A673 (cell line): ENCODE measurements around the gene MAP3K5. TPM values are rescaled to one million over a fixed set of nuclear protein-coding genes. Genes with fewer than 3 reads are reported as not detected.

Experiments
- BruUV-seq: library from RNA; stranded (reverse); fragments of 400-500 nt; replicated peaks from 2 replicates; lab custom pipeline; 2021; lab: Mats Ljungman, UMichigan
- CTCF ChIA-PET: fragments of 300-600 bp; sonication (Branson Sonifier 250); formaldehyde crosslinking; loops from one replicate; lab custom pipeline; 2022; ENCODE audit warnings: antibody characterized with exemption; lab: Charles Lee
- POLR2A ChIA-PET: fragments of 300-600 bp; sonication (Branson Sonifier 250); formaldehyde crosslinking; loops from one replicate; lab custom pipeline; 2022; ENCODE audit warnings: antibody characterized with exemption; ENCODE audit not compliant: low non-redundant PET; lab: Charles Lee
- DNase-seq: peaks from one replicate; pipeline ENCODE4 v3.0.0-alpha.2; 2015; ENCODE audit warnings: low spot score
- H3K27ac ChIP-seq: fragments of 200-600 bp; sonication (generic); 2 replicates; pipeline ENCODE4 v1.5.1; 2016; ENCODE audit warnings: mixed run types, low read depth, mild to moderate bottlenecking, mixed read lengths, antibody characterized with exemption, low read length; ENCODE audit not compliant: poor library complexity, severe bottlenecking
- H3K27me3 ChIP-seq: fragments of 200-600 bp; sonication (generic); replicated peaks from 2 replicates; pipeline ENCODE4 v1.6.1; 2017; ENCODE audit warnings: mixed run types, low read depth, mild to moderate bottlenecking, mixed read lengths, antibody characterized with exemption, low read length; ENCODE audit not compliant: insufficient read depth, poor library complexity
- H3K36me3 ChIP-seq: fragments of 200-600 bp; sonication (generic); 2 replicates; pipeline ENCODE4 v1.6.1; 2016; ENCODE audit warnings: mixed run types, mild to moderate bottlenecking, mixed read lengths, antibody characterized with exemption, low read length; ENCODE audit not compliant: insufficient read depth, poor library complexity, severe bottlenecking
- H3K4me1 ChIP-seq: fragments of 200-600 bp; sonication (generic); 2 replicates; pipeline ENCODE4 v1.6.1; 2017; ENCODE audit warnings: mixed run types, mild to moderate bottlenecking, mixed read lengths, antibody characterized with exemption, low read length; ENCODE audit not compliant: insufficient read depth, poor library complexity, severe bottlenecking
- H3K4me3 ChIP-seq: fragments of 200-600 bp; sonication (generic); 2 replicates; pipeline ENCODE4 v1.5.1; 2016; ENCODE audit warnings: low read depth, mixed run types, mild to moderate bottlenecking, mixed read lengths, low read length; ENCODE audit not compliant: poor library complexity, severe bottlenecking
- H3K9me3 ChIP-seq: fragments of 200-600 bp; sonication (generic); 2 replicates; pipeline ENCODE4 v1.6.1; 2016; ENCODE audit warnings: mixed run types, low read depth, mild to moderate bottlenecking, mixed read lengths, antibody characterized with exemption, low read length; ENCODE audit not compliant: poor library complexity, severe bottlenecking
- EZH2 ChIP-seq: fragments of 200-600 bp; sonication (generic); IDR thresholded peaks from 2 replicates; pipeline ENCODE4 v1.6.1; 2017; ENCODE audit warnings: borderline replicate concordance, low read depth, mild to moderate bottlenecking, mixed read lengths, antibody characterized with exemption, low read length; ENCODE audit not compliant: poor library complexity, severe bottlenecking
- intact Hi-C: fragments of 100-400 bp; cut with micrococcal nuclease; formaldehyde crosslinking; loops from one replicate; pipeline ENCODE4 v1.10.0; 2022; ENCODE audit not compliant: unreplicated experiment
- total RNA-seq: library from RNA; stranded (reverse); gene quantifications from 2 replicates; pipeline ENCODE4 v1.2.3, GENCODE V29; 2021
- TF ChIP-seq, protein P1 (sequence below): fragments of 300-800, 200-600 bp; sonication (generic); conservative IDR thresholded peaks from 2 replicates; pipeline ENCODE4 v1.5.1; 2017; ENCODE audit warnings: low read depth, mild to moderate bottlenecking, antibody characterized with exemption, low read length, moderate library complexity, mixed read lengths

MAP3K5 gene
- total RNA-seq, 1 experiment from 2014 or later: 5.4 TPM

GRCh38 chr6:136736281-136736960 lies 55.9 kb downstream of the MAP3K5 start:
- H3K27ac ChIP-seq: no peak overlapping the region
- H3K36me3 ChIP-seq: no peaks in the 10 kb centered on the region
- no peaks in the 10 kb centered on the region for H3K9me3 ChIP-seq
- POLR2A ChIA-PET: no interaction called here
- intact Hi-C loops: no loop called here
- no TSS peak for BruUV-seq
- no peak overlapping the region for H3K4me3 ChIP-seq
- no peak for TF ChIP-seq EZH2
- TF ChIP-seq, protein P1, sequence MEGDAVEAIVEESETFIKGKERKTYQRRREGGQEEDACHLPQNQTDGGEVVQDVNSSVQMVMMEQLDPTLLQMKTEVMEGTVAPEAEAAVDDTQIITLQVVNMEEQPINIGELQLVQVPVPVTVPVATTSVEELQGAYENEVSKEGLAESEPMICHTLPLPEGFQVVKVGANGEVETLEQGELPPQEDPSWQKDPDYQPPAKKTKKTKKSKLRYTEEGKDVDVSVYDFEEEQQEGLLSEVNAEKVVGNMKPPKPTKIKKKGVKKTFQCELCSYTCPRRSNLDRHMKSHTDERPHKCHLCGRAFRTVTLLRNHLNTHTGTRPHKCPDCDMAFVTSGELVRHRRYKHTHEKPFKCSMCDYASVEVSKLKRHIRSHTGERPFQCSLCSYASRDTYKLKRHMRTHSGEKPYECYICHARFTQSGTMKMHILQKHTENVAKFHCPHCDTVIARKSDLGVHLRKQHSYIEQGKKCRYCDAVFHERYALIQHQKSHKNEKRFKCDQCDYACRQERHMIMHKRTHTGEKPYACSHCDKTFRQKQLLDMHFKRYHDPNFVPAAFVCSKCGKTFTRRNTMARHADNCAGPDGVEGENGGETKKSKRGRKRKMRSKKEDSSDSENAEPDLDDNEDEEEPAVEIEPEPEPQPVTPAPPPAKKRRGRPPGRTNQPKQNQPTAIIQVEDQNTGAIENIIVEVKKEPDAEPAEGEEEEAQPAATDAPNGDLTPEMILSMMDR: no peak
- H3K27me3 ChIP-seq: no peaks in the 10 kb centered on the region
- H3K4me1 ChIP-seq: peaks cover 9% of the 10 kb centered on the region
- no peak for DNase-seq
- CTCF ChIA-PET: no interaction called here

GRCh38 chr6:136734977-136735376 lies 57.3 kb downstream of the MAP3K5 start:
- DNase-seq: no peak
- Histone ChIP-seq H3K4me3 (no peak overlapping the region), H3K36me3 (no peaks in the 10 kb centered on the region), H3K27me3 (no peaks in the 10 kb centered on the region), H3K9me3 (no peaks in the 10 kb centered on the region), H3K4me1 (peaks cover 6% of the 10 kb centered on the region), H3K27ac (no peak overlapping the region)
- no TSS peak for BruUV-seq
- intact Hi-C loops: no loop called here
- CTCF ChIA-PET: no interaction called here
- POLR2A ChIA-PET: no interaction called here
- TF ChIP-seq, protein P1: no peak
- no peak for TF ChIP-seq EZH2

DNA sequence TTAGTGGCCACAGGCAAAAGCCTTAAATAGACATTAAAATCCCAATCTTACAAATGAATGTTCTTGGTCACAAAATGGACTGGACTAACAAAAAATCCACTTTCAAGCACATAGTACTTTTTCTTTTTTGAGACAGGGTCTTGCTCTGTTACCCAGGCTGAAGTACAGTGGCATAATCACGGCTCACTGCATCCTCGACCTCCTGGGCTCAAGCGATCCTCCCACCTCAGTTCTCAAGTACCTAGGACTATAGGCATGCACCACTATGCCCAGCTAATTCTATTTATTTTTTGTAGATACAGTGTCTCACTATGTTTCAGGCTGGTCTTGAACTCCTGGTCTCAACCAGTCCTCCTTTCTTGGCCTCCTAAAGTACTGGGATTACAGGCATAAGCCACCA lies 59.4 kb downstream of the MAP3K5 start:
- intact Hi-C loops: no loop called here
- Histone ChIP-seq H3K36me3 (no peaks in the 10 kb centered on the region), H3K27me3 (no peaks in the 10 kb centered on the region), H3K4me1 (no peaks in the 10 kb centered on the region), H3K27ac (no peak overlapping the region), H3K9me3 (no peaks in the 10 kb centered on the region), H3K4me3 (no peak overlapping the region)
- POLR2A ChIA-PET: no interaction called here
- no TSS peak for BruUV-seq
- no peak for DNase-seq
- CTCF ChIA-PET: no interaction called here
- TF ChIP-seq, protein P1: no peak
- TF ChIP-seq EZH2: no peak
